SU-DHL-6 (cell line): Measurements from ENCODE around the gene RNF130.

Experiments
- EZH2phosphoT487 ChIP-seq: fragments of 200-600 bp; sonication (generic), shearing (Covaris generic); conservative IDR thresholded peaks from 2 replicates; pipeline ENCODE4 v1.6.1; 2018; ENCODE audit warnings: mild to moderate bottlenecking, antibody characterized with exemption, low read length, moderate library complexity, mixed read lengths
- TF ChIP-seq, protein P1 (sequence below): fragments of 200-600 bp; sonication (generic); IDR thresholded peaks from one replicate; pipeline ENCODE4 v1.5.1; 2017; ENCODE audit warnings: antibody characterized with exemption, mild to moderate bottlenecking, low read length, moderate library complexity; ENCODE audit not compliant: insufficient read depth, poor library complexity, severe bottlenecking

GRCh38 chr5:180084638-180085561, 13.3 kb upstream of the RNF130 start:
- TF ChIP-seq, protein P1, sequence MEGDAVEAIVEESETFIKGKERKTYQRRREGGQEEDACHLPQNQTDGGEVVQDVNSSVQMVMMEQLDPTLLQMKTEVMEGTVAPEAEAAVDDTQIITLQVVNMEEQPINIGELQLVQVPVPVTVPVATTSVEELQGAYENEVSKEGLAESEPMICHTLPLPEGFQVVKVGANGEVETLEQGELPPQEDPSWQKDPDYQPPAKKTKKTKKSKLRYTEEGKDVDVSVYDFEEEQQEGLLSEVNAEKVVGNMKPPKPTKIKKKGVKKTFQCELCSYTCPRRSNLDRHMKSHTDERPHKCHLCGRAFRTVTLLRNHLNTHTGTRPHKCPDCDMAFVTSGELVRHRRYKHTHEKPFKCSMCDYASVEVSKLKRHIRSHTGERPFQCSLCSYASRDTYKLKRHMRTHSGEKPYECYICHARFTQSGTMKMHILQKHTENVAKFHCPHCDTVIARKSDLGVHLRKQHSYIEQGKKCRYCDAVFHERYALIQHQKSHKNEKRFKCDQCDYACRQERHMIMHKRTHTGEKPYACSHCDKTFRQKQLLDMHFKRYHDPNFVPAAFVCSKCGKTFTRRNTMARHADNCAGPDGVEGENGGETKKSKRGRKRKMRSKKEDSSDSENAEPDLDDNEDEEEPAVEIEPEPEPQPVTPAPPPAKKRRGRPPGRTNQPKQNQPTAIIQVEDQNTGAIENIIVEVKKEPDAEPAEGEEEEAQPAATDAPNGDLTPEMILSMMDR: no peak
- TF ChIP-seq EZH2phosphoT487: no peak
